ENCODE measurements around the gene PCDHGB5.
"Not testable (repeated sequence)": the region's sequence is repeated elsewhere in the genome, so short reads cannot be mapped to it uniquely, and the experiment has no call there.

The PCDHGB5 gene

DNA sequence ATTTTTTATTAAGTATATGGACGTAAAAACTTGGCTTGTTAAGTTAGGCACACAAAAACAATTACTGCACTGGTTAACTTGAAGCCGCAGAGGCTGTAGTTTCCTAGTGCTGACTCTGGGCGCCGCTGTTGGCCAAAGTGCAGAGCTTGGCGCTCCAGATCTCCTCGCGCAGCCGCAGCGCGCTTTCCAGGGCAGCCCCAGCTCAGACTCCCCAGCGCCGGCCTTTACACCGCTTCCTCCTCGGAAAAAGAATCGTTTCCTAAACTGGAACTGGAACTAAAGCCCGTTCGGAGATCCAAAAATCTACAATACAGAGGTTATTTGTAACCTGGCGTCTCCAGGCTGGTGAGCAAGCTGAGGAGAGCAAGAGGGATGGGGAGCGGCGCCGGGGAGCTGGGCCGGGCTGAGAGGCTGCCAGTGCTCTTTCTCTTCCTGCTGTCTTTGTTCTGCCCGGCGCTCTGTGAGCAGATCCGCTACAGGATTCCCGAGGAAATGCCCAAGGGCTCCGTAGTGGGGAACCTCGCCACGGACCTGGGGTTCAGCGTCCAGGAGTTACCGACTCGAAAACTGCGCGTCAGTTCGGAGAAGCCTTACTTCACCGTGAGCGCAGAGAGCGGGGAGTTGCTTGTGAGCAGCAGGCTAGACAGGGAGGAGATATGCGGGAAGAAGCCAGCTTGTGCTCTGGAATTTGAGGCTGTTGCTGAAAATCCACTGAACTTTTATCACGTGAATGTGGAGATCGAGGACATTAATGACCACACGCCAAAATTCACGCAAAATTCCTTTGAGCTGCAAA lies at the start of gene PCDHGB5:
Gene PCDHGB5, plus strand, starts transcription at position 192 of the 796 bp plus-strand sequence. Its CDS starts 181 bp downstream, at position 373.
- peak; percentile 56 for DNase-seq (ENCODE audit: low spot score)

DNA sequence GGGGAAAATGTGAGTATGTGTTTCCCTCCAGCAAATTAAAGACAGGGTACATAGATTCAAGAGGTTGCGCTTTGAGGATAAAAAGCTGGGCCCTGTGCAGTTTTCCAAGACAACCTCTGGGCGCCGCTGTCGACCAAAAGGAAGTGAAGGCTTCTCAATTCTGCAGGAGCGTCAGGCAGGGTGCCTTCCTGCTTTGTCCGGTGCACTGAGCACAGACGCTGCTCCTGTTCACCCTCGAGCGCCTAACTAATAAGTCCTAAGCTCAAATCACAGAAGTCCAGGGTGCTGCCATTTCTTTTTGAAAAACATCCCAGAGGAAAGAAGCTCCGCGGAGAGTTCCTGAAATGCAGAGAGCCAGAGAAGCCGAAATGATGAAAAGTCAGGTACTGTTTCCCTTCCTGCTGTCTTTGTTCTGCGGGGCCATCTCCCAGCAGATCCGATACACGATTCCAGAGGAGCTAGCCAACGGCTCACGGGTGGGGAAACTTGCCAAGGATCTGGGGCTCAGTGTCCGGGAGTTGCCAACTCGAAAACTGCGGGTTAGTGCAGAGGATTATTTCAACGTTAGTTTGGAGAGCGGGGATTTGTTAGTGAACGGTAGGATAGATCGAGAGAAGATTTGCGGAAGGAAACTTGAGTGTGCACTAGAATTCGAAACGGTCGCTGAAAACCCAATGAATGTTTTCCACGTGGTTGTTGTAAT lies 47.7 kb upstream of the PCDHGB5 start, which contains the start of gene PCDHGB1:
Gene PCDHGB1, plus strand, starts transcription at position 183 of the 703 bp plus-strand sequence. Its CDS starts 162 bp downstream, at position 345.
- peak; percentile 92 for DNase-seq (ENCODE audit: low spot score)

DNA sequence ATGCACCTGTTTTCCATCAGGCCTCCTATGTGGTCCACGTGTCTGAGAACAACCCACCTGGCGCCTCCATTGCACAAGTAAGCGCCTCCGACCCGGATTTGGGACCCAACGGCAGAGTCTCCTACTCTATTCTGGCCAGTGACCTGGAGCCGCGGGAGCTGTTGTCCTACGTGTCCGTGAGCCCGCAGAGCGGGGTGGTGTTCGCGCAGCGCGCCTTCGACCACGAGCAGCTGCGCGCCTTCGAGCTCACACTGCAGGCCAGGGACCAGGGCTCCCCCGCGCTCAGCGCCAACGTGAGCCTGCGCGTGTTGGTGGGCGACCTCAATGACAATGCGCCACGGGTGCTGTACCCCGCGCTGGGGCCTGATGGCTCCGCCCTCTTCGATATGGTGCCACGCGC lies 46.2 kb upstream of the PCDHGB5 start:
- no peak for DNase-seq (ENCODE audit: low spot score)

DNA sequence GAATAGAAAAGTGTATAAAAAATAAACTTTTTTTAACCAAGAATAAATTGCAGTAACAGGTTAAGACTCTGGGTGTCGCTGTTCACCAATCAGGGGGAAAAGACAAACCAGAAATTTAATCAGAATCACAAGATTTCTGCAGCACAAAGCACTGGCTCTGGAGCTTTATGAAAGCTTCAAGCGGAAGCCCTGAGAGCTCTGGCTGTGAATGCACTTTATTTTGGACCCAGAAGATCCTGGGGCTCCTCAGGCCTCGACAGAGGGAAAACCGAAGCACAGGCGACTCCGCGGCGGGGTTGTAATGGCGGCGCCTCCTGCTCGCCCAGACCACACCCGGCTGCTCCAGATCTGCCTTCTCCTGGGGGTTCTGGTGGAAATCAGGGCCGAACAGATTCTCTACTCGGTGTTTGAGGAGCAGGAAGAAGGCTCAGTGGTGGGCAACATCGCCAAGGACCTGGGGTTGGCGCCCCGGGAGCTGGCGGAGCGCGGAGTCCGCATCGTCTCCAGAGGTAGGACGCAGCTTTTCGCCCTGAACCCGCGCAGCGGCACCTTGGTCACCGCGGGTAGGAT lies 42.8 kb upstream of the PCDHGB5 start, which contains the start of gene PCDHGA4:
Gene PCDHGA4, plus strand, starts transcription at position 122 of the 570 bp plus-strand sequence. Its CDS starts 87 bp downstream, at position 209.
- peak; percentile 63 for DNase-seq (ENCODE audit: low spot score)

DNA sequence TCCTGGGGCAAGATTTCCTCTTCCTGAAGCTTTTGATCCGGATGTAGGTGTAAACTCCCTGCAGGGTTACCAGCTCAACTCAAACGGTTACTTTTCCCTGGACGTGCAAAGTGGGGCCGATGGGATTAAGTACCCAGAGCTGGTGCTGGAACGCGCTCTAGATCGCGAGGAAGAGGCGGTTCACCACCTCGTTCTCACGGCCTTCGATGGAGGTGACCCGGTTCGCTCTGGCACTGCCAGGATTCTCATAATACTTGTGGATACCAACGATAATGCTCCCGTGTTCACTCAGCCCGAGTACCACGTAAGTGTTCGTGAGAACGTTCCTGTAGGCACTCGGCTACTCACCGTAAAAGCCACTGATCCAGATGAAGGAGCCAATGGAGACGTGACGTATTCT lies 42.1 kb upstream of the PCDHGB5 start:
- DNase-seq (ENCODE audit: low spot score), result no peak

DNA sequence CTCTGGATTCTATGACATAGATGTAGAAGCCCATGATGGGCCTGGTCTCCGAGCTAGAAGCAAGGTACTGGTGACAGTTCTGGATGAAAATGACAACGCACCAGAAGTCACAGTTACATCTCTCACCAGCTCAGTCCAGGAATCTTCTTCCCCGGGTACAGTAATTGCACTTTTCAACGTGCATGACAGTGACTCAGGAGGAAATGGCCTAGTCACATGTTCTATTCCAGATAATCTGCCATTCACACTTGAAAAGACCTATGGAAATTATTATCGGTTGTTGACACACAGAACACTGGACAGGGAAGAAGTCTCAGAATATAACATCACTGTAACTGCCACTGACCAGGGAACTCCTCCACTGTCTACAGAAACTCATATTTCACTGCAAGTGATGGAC lies 41.6 kb upstream of the PCDHGB5 start:
- no peak for DNase-seq (ENCODE audit: low spot score)

DNA sequence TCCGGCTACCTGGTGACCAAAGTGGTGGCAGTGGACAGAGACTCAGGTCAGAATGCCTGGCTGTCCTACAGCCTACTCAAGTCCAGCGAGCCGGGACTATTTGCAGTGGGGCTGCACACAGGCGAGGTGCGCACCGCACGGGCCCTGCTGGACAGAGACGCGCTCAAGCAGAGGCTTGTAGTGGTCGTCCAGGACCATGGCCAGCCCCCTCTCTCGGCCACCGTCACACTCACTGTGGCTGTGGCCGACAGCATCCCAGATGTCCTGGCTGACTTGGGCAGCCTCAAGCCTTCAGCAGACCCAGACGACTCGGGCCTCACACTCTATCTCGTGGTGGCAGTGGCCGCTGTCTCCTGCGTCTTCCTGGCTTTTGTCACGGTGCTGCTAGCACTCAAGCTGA lies 40.8 kb upstream of the PCDHGB5 start:
- no peak for DNase-seq (ENCODE audit: low spot score)

DNA sequence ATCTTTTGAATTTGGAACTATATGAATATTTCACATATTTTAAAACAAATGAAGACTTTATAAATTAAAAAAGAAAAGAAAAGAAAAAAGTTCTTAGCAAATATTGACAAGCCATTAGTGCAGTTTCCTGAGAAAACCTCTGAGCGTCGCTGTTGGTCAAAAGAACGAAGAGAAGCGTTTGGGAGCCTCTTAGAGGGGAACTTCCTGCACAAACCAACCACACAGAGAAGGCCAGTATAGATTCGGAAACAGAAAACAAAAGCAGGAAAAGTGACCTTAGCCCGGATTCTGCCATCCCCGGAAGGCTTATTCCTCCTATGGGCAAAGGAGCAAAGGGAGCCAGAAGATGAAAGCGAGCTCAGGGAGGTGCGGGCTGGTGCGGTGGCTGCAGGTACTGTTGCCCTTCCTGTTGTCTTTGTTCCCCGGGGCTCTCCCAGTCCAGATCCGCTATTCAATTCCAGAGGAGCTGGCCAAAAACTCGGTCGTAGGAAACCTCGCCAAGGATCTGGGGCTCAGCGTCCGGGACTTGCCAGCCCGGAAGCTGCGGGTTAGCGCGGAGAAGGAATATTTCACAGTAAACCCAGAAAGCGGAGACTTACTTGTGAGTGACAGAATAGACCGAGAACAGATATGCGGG lies 37.8 kb upstream of the PCDHGB5 start, which contains the start of gene PCDHGB2:
Gene PCDHGB2, plus strand, starts transcription at position 205 of the 637 bp plus-strand sequence. Its CDS starts 142 bp downstream, at position 347.
- DNase-seq (ENCODE audit: low spot score), result peak; percentile 89

DNA sequence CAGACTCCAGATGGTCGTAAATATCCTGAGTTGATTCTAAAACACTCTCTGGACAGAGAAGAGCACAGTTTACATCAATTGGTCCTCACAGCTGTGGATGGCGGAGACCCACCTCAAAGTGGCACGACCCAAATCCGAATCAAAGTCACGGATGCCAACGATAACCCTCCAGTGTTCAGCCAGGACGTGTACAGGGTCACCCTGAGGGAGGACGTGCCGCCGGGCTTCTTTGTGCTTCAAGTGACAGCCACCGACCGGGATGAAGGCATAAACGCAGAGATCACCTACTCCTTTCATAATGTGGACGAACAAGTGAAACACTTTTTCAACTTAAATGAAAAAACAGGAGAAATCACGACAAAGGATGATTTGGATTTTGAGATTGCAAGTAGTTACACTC lies 37.1 kb upstream of the PCDHGB5 start:
- no peak for DNase-seq (ENCODE audit: low spot score)

DNA sequence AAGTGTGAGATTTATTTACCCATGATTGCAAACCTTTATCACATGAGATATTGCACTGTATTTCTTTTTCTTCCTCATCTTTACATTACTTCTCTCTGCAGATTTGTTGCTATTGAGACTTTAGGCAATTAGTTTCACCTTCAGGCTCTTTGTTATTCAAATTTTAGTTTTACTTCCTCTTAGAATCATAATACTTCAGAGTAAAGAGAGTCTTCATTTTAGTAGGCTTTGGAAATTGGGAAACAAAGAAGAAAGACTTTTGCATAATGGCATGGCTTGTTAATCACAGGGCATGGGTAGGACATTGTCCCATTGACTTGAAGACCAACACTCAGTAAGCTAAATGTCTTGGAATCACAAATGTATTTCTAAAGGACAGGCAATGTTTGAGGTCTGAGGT lies 35.0 kb upstream of the PCDHGB5 start:
- DNase-seq (ENCODE audit: low spot score), result peak; percentile 21

DNA sequence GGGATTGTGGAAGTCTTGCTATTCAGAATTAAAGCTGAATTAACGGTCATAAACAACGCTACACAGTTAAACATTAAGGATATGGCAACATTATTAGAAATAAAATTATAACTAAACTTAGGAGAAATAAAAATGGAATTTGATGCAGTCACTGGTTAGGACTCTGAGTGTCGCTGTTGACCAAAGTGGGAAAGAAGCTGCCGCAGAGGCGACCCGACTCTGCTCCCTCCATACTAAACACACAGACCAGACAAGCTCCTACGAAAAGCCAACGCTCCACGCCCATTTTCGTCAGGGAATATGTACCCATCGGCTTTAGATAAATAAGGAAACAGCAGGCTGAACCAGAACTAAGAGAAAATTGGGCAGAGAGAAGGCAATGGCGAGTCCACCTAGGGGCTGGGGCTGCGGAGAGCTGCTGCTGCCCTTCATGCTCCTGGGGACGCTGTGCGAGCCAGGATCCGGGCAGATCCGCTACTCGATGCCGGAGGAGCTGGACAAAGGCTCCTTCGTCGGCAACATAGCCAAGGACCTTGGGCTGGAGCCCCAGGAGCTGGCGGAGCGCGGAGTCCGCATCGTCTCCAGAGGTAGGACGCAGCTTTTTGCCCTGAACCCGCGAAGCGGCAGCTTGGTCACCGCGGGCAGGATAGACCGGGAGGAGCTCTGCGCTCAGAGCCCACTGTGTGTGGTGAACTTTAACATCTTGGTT lies 33.6 kb upstream of the PCDHGB5 start, which contains the start of gene PCDHGA5:
Gene PCDHGA5, plus strand, starts transcription at position 211 of the 709 bp plus-strand sequence. Its CDS starts 169 bp downstream, at position 380.
- DNase-seq (ENCODE audit: low spot score), result no peak

DNA sequence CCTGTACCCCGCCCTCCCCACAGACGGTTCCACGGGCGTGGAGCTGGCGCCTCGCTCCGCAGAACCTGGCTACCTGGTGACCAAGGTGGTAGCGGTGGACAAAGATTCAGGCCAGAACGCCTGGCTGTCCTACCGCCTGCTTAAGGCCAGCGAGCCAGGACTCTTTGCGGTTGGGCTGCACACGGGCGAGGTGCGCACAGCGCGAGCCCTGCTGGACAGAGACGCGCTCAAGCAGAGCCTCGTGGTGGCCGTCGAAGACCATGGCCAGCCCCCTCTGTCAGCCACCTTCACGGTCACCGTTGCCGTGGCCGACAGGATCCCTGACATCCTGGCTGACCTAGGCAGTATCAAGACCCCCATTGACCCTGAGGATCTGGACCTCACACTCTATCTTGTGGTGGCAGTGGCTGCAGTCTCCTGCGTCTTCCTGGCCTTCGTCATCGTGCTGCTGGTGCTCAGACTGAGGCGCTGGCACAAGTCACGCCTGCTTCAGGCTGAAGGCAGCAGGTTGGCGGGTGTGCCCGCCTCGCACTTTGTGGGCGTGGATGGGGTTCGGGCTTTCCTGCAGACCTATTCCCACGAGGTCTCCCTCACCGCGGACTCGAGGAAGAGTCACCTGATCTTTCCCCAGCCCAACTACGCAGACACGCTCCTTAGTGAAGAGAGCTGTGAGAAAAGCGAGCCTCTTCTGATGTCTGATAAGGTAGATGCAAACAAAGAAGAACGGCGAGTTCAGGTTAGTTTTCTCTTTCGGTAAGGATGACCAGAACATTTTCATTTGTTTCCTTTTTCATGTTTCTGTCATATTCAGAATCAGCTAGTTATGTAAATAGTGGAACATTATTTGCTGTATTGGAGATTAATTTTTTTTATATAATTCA lies 31.5 kb upstream of the PCDHGB5 start:
- no peak for DNase-seq (ENCODE audit: low spot score)

DNA sequence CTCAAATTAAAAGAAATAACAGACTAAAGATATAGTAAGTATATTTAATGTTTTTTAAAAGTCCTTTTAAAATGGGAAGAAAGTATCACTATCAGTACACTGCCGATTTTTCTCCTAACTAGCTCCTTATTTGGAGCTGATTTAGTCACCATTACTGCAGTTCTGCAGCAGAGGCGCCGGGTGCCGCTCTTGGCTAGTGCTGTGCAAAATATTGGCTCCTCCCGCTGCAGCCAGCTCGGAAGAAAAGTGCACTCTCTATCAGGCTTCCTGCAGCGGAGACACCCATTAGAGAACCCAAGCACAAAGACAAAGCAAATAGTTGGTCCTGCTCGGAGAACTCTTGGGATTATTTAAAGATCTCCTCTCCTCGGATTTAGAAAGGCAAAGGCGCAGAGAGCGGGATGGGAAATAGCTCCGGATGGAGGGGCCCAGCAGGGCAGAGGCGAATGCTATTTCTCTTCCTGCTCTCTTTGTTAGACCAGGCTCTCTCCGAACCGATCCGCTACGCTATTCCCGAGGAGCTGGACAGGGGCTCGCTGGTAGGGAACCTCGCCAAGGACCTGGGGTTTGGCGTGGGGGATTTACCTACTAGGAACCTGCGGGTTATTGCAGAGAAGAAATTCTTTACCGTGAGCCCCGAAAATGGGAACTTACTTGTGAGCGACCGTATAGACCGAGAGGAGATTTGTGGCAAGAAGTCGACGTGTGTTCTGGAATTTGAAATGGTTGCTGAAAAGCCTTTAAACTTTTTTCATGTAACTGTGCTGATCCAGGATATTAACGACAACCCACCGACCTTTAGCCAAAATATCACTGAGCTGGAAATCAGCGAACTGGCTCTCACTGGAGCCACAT lies 27.5 kb upstream of the PCDHGB5 start, which contains the start of gene PCDHGB3:
Gene PCDHGB3, plus strand, starts transcription at position 249 of the 855 bp plus-strand sequence. Its CDS starts 153 bp downstream, at position 402.
- DNase-seq (ENCODE audit: low spot score), result peak; percentile 54

DNA sequence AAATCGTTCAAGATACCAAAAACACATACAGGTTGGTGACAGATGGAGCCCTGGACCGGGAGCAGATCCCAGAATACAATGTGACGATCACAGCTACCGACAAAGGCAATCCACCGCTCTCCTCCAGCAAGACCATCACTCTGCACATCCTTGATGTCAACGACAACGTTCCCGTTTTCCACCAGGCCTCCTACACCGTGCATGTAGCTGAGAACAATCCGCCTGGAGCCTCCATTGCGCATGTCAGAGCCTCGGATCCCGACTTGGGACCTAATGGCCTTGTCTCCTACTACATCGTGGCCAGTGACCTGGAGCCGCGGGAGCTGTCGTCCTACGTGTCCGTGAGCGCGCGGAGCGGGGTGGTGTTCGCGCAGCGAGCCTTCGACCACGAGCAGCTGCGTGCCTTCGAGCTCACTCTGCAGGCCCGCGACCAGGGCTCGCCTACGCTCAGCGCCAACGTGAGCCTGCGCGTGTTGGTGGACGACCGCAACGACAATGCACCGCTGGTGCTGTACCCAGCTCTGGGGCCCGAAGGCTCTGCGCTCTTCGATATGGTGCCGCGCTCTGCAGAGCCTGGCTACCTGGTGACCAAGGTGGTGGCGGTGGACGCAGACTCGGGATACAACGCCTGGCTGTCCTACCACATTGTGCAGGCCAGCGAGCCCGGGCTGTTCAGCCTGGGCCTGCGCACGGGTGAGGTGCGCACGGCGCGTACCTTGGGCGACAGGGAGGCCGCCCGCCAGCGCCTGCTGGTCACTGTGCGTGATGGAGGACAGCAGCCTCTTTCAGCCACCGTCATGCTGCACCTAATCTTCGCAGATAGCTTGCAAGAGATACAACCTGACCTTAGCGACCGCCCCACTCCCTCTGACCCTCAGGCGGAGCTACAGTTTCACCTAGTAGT lies 25.9 kb upstream of the PCDHGB5 start:
- DNase-seq (ENCODE audit: low spot score), result no peak

DNA sequence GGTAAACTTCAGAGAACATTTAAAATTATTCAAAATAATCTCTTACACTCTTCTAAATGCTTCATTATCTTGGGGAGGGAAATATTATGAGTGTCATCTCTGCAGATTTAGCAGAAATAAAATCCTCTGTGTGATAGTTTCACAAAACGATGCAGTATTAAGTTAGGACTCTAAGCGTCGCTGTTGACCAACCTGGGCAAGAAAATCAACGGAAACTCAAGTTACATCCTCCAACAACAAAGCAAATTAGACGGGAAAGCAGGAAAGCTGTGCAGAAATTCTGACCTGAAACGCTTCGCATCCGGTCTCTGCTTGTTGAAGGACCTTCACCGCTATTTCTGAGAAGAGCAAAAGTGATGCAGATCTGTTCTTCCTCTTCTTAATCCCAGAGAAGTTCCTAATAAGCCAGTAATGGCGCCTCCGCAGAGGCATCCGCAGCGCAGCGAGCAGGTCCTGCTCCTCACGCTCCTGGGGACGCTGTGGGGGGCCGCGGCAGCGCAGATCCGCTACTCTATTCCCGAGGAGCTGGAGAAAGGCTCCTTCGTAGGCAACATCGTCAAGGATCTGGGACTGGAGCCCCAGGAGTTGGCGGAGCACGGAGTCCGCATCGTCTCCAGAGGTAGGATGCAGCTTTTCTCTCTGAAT lies 24.0 kb upstream of the PCDHGB5 start, which contains the start of gene PCDHGA6:
Gene PCDHGA6, plus strand, starts transcription at position 219 of the 645 bp plus-strand sequence. Its CDS starts 193 bp downstream, at position 412.
- peak; percentile 41 for DNase-seq (ENCODE audit: low spot score)

DNA sequence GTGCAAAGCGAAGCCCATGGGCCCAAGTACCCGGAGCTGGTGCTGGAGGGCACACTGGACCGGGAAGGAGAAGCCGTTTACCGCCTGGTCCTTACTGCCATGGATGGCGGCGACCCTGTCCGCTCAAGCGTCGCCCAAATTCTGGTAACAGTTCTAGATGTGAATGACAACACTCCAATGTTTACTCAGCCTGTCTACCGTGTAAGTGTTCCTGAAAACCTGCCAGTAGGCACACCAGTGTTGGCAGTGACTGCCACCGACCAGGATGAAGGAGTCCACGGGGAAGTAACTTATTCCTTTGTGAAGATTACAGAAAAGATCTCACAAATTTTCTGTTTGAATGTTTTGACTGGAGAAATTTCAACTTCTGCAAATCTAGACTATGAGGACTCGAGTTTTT lies 23.1 kb upstream of the PCDHGB5 start:
- no peak for DNase-seq (ENCODE audit: low spot score)

DNA sequence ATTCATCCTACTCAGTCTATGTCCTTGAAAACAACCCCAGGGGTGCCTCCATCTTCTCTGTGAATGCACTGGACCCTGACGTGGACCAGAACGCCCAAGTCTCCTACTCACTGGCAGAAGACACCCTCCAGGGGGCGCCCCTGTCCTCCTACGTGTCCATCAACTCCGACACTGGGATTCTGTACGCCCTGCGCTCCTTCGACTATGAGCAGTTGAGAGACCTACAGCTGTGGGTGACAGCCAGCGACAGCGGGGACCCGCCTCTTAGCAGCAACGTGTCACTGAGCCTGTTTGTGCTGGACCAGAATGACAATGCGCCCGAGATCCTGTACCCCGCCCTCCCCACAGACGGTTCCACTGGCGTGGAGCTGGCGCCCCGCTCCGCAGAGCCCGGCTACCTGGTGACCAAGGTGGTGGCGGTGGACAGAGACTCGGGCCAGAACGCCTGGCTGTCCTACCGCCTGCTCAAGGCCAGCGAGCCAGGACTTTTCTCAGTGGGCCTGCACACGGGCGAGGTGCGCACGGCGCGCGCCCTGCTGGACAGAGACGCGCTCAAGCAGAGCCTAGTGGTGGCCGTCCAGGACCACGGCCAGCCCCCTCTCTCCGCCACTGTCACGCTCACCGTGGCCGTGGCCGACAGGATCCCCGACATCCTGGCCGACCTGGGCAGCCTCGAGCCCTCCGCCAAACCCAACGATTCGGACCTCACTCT lies 22.1 kb upstream of the PCDHGB5 start:
- DNase-seq (ENCODE audit: low spot score), result not testable (repeated sequence)
